SK-N-SH treated with all-trans-retinoic acid at 6 μM for 48 hours (cell line): ENCODE measurements around the gene PLXNA4.

Experiments used
- ATAC-seq: fragments of 200-7000 bp; cut with Tn5 transposase; 3 replicates; pipeline ENCODE4 v1.9.1; 2020; ENCODE audit warnings: mild to moderate bottlenecking, moderate library complexity
- ARNTL ChIP-seq: fragments of 450-650 bp; formaldehyde crosslinking; IDR thresholded peaks from 2 replicates; pipeline ENCODE4 v1.5.0; 2020; ENCODE audit warnings: low read depth, mild to moderate bottlenecking, moderate library complexity, borderline replicate concordance
- BACH2 ChIP-seq: fragments of 250-450 bp; sonication (Bioruptor Pico); IDR thresholded peaks from 2 replicates; pipeline ENCODE4 v1.9.0; 2021; ENCODE audit warnings: mild to moderate bottlenecking, borderline replicate concordance
- CSDC2 ChIP-seq: fragments of 250-450 bp; sonication (Bioruptor Pico); IDR thresholded peaks from 2 replicates; pipeline ENCODE4 v1.5.0; 2020; ENCODE audit warnings: mild to moderate bottlenecking, moderate library complexity
- ESRRG ChIP-seq: fragments of 250-450 bp; sonication (Bioruptor Pico); IDR thresholded peaks from 2 replicates; pipeline ENCODE4 v1.6.1; 2021; ENCODE audit warnings: mild to moderate bottlenecking
- GLIS3 ChIP-seq: fragments of 250-450 bp; sonication (Bioruptor Pico); IDR thresholded peaks from 2 replicates; pipeline ENCODE4 v1.5.0; 2020; ENCODE audit warnings: mild to moderate bottlenecking, moderate library complexity
- ISL1 ChIP-seq: fragments of 250-450 bp; sonication (Bioruptor Pico); IDR thresholded peaks from 2 replicates; pipeline ENCODE4 v2.1.2; 2022; ENCODE audit warnings: mild to moderate bottlenecking, moderate library complexity
- PPARA ChIP-seq: fragments of 250-450 bp; sonication (Bioruptor Pico); IDR thresholded peaks from 2 replicates; pipeline ENCODE4 v1.5.0; 2020; ENCODE audit warnings: mild to moderate bottlenecking, borderline replicate concordance
- RARB ChIP-seq: fragments of 250-450 bp; sonication (Bioruptor Pico); IDR thresholded peaks from 2 replicates; pipeline ENCODE4 v1.8.0; 2021; ENCODE audit warnings: mild to moderate bottlenecking, moderate library complexity
- SNAI2 ChIP-seq: fragments of 250-450 bp; sonication (Bioruptor Pico); IDR thresholded peaks from 2 replicates; pipeline ENCODE4 v1.5.0; 2020; ENCODE audit warnings: mild to moderate bottlenecking, moderate library complexity
- TCF4 ChIP-seq: fragments of 250-450 bp; sonication (Bioruptor Pico); IDR thresholded peaks from 2 replicates; pipeline ENCODE4 v1.8.0; 2021; ENCODE audit warnings: mild to moderate bottlenecking, moderate library complexity, borderline replicate concordance
- TOX ChIP-seq: fragments of 250-450 bp; sonication (Bioruptor Pico); IDR thresholded peaks from 2 replicates; pipeline ENCODE4 v1.8.0; 2021; ENCODE audit warnings: mild to moderate bottlenecking, moderate library complexity, borderline replicate concordance
- ZC3H10 ChIP-seq: fragments of 250-450 bp; sonication (Bioruptor Pico); IDR thresholded peaks from 2 replicates; pipeline ENCODE4 v1.5.1; 2021; ENCODE audit warnings: mild to moderate bottlenecking, moderate library complexity
- ZFP3 ChIP-seq: fragments of 250-450 bp; sonication (Bioruptor Pico); IDR thresholded peaks from 2 replicates; pipeline ENCODE4 v1.5.0; 2020; ENCODE audit warnings: mild to moderate bottlenecking, moderate library complexity
- ZFP30 ChIP-seq: fragments of 450-650 bp; formaldehyde crosslinking; IDR thresholded peaks from 2 replicates; pipeline ENCODE4 v1.5.0; 2022; ENCODE audit warnings: mild to moderate bottlenecking, moderate library complexity
- ZNF70 ChIP-seq: fragments of 450-650 bp; formaldehyde crosslinking; IDR thresholded peaks from 2 replicates; pipeline ENCODE4 v1.5.0; 2020; ENCODE audit warnings: mild to moderate bottlenecking, moderate library complexity
- ZNF8 ChIP-seq: fragments of 450-650 bp; formaldehyde crosslinking; IDR thresholded peaks from 2 replicates; pipeline ENCODE4 v1.5.0; 2020; ENCODE audit warnings: mild to moderate bottlenecking, moderate library complexity
- TF ChIP-seq, protein P1 (sequence below): fragments of 250-450 bp; sonication (Bioruptor Pico); IDR thresholded peaks from 2 replicates; pipeline ENCODE4 v1.5.1; 2020; ENCODE audit warnings: low read depth, mild to moderate bottlenecking, moderate library complexity
- TF ChIP-seq, protein P2 (sequence below): fragments of 250-450 bp; sonication (Bioruptor Pico); IDR thresholded peaks from 2 replicates; pipeline ENCODE4 v1.8.0; 2020; ENCODE audit warnings: mild to moderate bottlenecking, moderate library complexity, borderline replicate concordance
- TF ChIP-seq, protein P3 (sequence below): fragments of 250-450 bp; sonication (Bioruptor Pico); IDR thresholded peaks from 2 replicates; pipeline ENCODE4 v1.8.0; 2021; ENCODE audit warnings: low read depth, mild to moderate bottlenecking, moderate library complexity, borderline replicate concordance
- TF ChIP-seq, protein P4 (sequence below): fragments of 250-450 bp; sonication (Bioruptor Pico); IDR thresholded peaks from 2 replicates; pipeline ENCODE4 v1.5.1; 2021; ENCODE audit warnings: mild to moderate bottlenecking, moderate library complexity
- TF ChIP-seq, protein P5 (sequence below): fragments of 250-450 bp; sonication (Bioruptor Pico); IDR thresholded peaks from 2 replicates; pipeline ENCODE4 v1.5.0; 2020; ENCODE audit warnings: mild to moderate bottlenecking, moderate library complexity

PLXNA4 gene

DNA sequence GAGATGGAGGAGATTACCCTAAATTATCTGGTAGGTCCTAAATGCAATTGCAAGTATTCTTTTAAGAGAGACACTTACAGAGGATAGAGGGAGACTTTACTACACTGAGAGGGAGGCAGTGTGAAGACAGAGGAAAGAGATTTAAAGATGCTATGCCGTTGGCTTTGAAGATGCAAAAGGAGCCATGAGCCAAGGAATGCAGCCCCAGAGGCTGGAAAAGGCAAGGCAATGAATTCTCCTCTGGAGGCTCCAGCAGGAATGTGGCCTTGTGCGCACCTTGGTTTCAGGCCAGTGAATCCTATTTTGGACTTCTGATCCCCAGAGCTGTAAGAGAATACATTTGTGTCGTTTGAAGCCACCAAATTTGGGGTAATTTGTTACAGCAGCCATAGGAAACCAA, 118.6 kb downstream of the PLXNA4 start:
- ATAC-seq, result no peak
- TF ChIP-seq BACH2, result no peak
- TF ChIP-seq, protein P1, sequence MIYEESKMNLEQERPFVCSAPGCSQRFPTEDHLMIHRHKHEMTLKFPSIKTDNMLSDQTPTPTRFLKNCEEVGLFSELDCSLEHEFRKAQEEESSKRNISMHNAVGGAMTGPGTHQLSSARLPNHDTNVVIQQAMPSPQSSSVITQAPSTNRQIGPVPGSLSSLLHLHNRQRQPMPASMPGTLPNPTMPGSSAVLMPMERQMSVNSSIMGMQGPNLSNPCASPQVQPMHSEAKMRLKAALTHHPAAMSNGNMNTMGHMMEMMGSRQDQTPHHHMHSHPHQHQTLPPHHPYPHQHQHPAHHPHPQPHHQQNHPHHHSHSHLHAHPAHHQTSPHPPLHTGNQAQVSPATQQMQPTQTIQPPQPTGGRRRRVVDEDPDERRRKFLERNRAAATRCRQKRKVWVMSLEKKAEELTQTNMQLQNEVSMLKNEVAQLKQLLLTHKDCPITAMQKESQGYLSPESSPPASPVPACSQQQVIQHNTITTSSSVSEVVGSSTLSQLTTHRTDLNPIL (CRISPR knock-in tag), result no peak
- no peak for TF ChIP-seq ZNF70 (CRISPR knock-in tag)
- TF ChIP-seq TOX, result no peak
- TF ChIP-seq PPARA (CRISPR knock-in tag), result no peak
- no peak for TF ChIP-seq ZFP3 (CRISPR knock-in tag)
- TF ChIP-seq, protein P2, sequence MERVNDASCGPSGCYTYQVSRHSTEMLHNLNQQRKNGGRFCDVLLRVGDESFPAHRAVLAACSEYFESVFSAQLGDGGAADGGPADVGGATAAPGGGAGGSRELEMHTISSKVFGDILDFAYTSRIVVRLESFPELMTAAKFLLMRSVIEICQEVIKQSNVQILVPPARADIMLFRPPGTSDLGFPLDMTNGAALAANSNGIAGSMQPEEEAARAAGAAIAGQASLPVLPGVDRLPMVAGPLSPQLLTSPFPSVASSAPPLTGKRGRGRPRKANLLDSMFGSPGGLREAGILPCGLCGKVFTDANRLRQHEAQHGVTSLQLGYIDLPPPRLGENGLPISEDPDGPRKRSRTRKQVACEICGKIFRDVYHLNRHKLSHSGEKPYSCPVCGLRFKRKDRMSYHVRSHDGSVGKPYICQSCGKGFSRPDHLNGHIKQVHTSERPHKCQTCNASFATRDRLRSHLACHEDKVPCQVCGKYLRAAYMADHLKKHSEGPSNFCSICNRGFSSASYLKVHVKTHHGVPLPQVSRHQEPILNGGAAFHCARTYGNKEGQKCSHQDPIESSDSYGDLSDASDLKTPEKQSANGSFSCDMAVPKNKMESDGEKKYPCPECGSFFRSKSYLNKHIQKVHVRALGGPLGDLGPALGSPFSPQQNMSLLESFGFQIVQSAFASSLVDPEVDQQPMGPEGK (CRISPR knock-in tag), result no peak
- TF ChIP-seq SNAI2, result no peak
- TF ChIP-seq ZFP30, result no peak
- TF ChIP-seq CSDC2 (CRISPR knock-in tag), result no peak
- no peak for TF ChIP-seq RARB
- no peak for TF ChIP-seq ESRRG (CRISPR knock-in tag)
- TF ChIP-seq ISL1 (CRISPR knock-in tag), result no peak
- TF ChIP-seq, protein P3, sequence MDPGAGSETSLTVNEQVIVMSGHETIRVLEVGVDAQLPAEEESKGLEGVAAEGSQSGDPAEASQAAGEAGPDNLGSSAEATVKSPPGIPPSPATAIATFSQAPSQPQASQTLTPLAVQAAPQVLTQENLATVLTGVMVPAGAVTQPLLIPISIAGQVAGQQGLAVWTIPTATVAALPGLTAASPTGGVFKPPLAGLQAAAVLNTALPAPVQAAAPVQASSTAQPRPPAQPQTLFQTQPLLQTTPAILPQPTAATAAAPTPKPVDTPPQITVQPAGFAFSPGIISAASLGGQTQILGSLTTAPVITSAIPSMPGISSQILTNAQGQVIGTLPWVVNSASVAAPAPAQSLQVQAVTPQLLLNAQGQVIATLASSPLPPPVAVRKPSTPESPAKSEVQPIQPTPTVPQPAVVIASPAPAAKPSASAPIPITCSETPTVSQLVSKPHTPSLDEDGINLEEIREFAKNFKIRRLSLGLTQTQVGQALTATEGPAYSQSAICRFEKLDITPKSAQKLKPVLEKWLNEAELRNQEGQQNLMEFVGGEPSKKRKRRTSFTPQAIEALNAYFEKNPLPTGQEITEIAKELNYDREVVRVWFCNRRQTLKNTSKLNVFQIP (CRISPR knock-in tag), result no peak
- TF ChIP-seq ZC3H10, result no peak
- TF ChIP-seq, protein P4, sequence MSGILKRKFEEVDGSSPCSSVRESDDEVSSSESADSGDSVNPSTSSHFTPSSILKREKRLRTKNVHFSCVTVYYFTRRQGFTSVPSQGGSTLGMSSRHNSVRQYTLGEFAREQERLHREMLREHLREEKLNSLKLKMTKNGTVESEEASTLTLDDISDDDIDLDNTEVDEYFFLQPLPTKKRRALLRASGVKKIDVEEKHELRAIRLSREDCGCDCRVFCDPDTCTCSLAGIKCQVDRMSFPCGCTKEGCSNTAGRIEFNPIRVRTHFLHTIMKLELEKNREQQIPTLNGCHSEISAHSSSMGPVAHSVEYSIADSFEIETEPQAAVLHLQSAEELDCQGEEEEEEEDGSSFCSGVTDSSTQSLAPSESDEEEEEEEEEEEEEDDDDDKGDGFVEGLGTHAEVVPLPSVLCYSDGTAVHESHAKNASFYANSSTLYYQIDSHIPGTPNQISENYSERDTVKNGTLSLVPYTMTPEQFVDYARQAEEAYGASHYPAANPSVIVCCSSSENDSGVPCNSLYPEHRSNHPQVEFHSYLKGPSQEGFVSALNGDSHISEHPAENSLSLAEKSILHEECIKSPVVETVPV (CRISPR knock-in tag), result no peak
- TF ChIP-seq TCF4 (CRISPR knock-in tag), result no peak
- no peak for TF ChIP-seq GLIS3 (CRISPR knock-in tag)
- TF ChIP-seq ARNTL (CRISPR knock-in tag), result no peak
- no peak for TF ChIP-seq ZNF8 (CRISPR knock-in tag)

DNA sequence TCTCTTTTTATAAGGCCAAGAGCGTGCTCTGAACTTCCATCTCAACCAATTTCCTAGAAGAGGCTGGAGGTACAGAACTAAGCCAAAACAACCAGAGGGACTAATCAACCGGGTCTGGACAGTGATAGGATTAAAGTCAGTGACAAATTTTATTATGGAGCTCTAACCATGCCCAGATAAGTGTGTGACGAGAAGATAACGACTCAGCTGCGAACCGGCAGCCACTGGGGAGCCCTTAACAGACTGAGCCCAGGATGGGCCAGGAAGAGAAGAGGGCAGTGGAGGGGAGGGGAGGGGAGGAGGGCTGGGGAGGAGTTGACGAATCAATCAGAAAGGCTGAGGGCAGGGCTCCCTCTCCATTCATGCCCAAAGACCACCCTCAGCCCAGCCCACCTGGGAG, 119.9 kb downstream of the PLXNA4 start:
- TF ChIP-seq, protein P1 (CRISPR knock-in tag), result no peak
- TF ChIP-seq ZFP30, result no peak
- TF ChIP-seq, protein P2 (CRISPR knock-in tag), result no peak
- TF ChIP-seq, protein P5, sequence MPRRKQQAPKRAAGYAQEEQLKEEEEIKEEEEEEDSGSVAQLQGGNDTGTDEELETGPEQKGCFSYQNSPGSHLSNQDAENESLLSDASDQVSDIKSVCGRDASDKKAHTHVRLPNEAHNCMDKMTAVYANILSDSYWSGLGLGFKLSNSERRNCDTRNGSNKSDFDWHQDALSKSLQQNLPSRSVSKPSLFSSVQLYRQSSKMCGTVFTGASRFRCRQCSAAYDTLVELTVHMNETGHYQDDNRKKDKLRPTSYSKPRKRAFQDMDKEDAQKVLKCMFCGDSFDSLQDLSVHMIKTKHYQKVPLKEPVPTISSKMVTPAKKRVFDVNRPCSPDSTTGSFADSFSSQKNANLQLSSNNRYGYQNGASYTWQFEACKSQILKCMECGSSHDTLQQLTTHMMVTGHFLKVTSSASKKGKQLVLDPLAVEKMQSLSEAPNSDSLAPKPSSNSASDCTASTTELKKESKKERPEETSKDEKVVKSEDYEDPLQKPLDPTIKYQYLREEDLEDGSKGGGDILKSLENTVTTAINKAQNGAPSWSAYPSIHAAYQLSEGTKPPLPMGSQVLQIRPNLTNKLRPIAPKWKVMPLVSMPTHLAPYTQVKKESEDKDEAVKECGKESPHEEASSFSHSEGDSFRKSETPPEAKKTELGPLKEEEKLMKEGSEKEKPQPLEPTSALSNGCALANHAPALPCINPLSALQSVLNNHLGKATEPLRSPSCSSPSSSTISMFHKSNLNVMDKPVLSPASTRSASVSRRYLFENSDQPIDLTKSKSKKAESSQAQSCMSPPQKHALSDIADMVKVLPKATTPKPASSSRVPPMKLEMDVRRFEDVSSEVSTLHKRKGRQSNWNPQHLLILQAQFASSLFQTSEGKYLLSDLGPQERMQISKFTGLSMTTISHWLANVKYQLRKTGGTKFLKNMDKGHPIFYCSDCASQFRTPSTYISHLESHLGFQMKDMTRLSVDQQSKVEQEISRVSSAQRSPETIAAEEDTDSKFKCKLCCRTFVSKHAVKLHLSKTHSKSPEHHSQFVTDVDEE (CRISPR knock-in tag), result peak; percentile 66; the same call in 1 of the 2 replicates
- peak; percentile 72; the same call in 1 of the 2 replicates for TF ChIP-seq TCF4 (CRISPR knock-in tag)
- TF ChIP-seq ZNF70 (CRISPR knock-in tag), result peak; percentile 20; the same call in 1 of the 2 replicates
- ATAC-seq, result peak; percentile 59; the same call in 1 of the 3 replicates
